HT-29 (cell line): ENCODE data around the gene CFAP46. TPM values are rescaled to one million over a fixed set of nuclear protein-coding genes. Genes with fewer than 3 reads are reported as not detected.

Experiments used
- DNase-seq: peaks from one replicate; pipeline ENCODE4 v3.0.0-alpha.2; 2015; ENCODE audit warnings: low spot score
- total RNA-seq: library from RNA; depleted of rRNA; stranded (reverse); fragments of >200 nt; shearing (Covaris generic); gene quantifications from 2 replicates; pipeline ENCODE4 v1.2.3, GENCODE V29; 2014

CFAP46 gene
- total RNA-seq, 1 experiment from 2014 or later: not detected

GRCh38 chr10:132882069-132882951, 60.1 kb downstream of the CFAP46 start:
- DNase-seq: no peak

DNA sequence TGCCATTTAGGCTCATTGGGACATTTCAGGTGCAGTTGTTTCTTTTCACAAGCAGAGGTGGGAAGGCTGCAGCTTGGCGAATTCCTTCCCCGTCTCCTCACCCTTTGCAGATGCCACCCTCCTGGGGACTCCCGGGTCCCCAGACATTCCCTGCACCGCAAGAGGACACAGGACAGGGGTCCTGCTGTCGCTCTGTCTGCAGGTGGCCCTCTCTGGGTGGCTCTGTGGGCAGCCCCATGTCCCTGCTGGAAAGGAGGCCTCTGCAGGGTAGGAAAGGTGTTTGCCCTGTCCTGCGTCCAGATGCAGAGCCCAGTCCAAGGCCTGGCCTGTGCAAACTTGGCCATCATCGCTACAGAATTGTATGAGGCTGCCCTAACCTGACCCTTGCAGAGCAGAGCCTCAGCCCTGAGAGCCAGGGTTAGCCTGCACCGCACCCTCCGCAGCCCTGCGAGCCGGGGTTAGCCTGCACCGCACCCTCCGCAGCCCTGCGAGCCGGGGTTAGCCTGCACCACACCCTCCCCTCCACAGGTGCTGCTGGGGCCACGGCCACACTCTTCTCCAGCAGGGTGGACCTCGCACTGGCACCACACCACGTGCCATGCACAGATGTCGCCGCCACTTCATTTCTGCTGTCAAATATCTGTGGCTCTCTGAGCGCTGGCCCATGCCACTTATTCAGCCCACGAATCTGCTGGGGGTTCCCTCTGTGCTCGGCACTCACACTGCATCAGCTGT, 61.0 kb downstream of the CFAP46 start:
- no peak for DNase-seq

GRCh38 chr10:132880128-132880981, 62.0 kb downstream of the CFAP46 start:
- no peak for DNase-seq

DNA sequence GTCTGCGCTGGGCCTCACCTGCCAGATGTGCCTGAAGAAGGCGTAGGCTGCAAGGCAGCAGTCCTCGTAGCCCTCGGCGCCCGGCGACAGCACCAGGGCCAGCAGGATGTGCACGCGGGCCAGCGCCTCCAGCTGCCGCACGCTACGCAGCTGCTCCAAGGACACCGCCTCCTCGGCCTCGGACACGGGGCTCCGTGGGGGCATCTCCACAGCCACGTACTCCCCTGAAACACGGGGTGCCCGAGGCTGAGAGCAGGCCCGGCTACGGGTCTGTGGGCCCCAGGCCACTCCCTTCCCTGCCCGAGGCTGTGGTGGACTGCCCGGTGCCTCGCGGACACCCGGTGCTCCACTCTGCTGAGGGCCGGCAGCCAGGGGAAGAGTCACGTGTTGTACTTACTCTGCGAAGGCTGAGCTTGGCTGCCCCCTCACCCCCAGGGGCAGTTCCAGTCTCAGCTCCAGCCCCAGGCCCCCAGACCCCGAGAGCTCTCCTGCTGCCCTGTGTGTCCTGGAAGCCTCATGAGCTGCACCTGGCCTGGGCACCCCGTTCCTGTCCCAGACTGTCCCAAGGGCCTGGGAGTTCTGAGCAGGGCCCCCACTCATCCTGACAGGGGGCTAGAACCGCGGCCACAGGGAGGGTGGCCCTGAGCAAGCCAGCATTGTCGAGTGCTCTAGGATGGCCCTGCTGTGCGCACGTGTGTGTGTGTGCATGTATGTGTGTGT, 62.8 kb downstream of the CFAP46 start:
- no peak for DNase-seq

DNA sequence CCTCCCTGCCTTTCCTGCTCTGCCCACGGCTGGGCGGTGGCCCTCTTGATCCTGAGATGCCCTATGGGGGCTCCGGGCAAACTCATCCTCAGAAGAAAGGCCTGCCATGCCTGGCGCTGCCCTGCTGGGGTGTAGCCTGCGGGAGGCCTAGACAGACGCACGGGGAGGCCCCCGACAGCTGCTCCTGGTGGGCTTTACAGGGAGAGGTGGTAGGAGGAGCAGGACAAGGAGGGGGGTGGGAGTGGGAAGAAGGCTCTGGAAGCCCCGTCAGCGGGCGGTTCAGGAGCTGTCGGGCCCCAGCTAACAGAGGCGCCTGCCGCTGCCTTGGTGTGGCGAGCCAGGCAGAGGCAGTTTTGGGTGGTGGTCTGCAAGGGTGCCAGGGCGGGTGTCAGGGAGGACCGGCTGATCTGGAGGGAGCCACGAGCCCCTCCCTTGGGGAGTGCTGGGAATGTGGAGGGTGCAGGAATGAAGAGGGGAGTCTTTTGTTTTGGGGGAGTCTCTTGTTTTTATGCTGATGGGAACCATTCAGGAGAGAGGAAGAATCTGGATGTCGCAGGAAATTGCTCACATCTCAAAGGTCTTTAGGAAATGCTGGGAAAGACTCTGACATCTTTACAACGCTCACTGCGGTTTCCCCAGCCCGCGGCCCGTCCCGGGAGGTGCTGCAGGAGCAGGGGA, 63.5 kb downstream of the CFAP46 start:
- DNase-seq: no peak

DNA sequence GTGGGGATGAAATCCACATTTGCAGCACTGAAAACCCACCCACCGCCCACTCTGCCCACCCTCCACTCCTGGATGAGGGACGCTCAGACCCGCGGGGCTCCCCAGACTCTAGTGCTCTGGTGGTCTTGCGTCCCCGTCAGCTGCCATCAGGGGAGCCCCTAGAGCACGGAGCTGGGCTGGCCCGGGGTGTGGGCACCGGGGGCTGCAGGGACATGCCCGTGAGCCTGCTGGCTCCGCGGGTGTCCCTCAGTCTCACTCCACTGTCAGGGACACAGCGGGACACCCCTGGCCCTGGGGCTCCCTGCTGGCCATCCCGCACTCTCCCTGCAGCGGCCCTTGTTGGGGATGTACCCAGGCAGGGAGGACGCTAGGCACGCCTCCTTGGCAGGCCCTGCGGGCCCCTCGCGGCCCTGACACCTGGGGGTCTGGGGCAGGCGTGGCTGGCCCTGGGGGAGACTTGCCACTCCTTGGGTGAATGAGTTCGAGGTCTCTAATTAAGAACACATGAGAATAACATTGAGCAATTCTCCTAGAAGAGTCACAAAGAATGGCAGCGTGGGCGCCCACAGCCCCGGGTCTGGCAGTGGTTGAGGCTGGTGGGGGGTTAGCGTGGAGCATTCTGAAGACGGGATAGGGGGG, 64.2 kb downstream of the CFAP46 start:
- DNase-seq: no peak

DNA sequence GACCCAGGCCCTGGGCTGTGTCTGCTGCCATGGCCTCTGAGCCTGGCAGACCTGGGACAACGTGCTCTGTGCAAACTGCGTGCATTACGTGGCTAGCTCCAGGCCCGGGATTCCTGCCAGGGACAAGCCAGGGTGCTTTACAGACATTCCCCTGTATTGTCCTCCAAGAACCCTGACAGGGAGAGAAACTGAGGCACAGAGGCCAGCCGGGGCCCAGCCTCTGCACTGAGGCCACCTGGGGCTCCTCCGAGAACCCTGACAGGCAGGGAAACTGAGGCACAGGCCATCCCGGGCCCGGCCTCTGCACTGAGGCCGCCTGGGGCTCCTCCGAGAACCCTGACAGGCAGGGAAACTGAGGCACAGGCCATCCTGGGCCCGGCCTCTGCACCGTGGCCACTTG, 64.9 kb downstream of the CFAP46 start:
- DNase-seq: no peak

DNA sequence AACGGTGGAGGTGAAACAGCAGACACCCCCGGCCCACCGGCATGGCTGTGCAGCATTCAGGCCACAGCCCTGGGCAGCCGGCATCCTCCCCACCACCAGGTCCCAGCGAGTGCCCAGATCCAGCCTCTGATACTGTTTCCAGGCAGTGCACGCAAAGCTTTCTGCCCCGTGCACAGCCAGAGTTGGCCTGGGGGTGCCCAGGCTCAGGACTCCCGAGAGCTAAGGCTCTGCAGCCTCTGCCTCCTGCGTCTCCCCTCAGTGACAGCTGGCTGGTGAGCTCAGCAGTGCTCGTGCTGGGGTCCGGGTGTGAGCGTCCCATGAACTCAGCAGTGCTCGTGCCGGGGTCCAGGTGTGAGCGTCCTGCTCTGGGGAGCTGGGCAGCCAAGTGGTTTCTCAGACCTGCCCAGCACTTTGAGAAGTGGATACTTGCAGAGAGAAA, 65.4 kb downstream of the CFAP46 start:
- no peak for DNase-seq

- DNase-seq: no peak
Observed at GRCh38 chr10:132876131-132876860, 66.1 kb downstream of the CFAP46 start.

DNA sequence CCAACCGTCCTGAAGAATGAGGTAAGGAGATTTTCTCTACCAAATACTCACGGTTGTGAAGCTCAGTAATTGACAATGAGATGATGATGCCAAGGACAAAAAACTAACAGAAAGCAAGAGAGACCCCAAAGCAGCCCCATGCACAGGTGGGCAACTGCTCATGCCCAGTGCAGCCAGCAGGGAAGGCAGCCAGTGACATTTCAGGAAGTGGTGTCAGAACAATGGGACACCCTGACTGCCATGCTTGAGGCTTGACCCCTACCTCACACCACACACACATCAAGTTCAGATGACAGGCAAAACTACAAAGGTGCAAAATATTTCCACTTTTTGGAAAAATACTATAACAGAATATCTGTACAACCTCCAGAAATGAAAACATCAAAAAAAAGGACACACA, 66.9 kb downstream of the CFAP46 start:
- DNase-seq: no peak

GRCh38 chr10:132873395-132873794, 69.0 kb downstream of the CFAP46 start:
- no peak for DNase-seq

GRCh38 chr10:132872658-132873057, 69.7 kb downstream of the CFAP46 start:
- DNase-seq: no peak

DNA sequence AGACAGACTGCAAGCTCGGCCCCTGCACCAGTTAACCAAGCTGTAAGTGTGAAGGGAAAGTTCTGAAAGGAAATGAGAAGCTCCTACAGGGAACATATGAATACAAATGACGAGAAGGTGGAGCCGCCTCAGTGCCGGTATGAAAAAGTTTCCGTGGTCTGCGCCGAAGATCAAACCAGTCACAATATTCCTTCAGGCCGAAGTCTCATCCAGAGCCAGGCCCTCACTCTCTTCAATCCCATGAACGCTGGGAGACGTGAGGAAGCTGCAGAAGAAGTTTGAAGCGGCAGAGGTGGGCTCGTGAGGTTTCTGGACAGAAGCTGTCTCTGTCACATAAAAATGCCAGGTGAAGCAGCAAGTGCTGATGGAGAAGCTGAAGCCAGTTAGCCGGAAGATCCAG, 71.9 kb downstream of the CFAP46 start:
- DNase-seq: no peak

DNA sequence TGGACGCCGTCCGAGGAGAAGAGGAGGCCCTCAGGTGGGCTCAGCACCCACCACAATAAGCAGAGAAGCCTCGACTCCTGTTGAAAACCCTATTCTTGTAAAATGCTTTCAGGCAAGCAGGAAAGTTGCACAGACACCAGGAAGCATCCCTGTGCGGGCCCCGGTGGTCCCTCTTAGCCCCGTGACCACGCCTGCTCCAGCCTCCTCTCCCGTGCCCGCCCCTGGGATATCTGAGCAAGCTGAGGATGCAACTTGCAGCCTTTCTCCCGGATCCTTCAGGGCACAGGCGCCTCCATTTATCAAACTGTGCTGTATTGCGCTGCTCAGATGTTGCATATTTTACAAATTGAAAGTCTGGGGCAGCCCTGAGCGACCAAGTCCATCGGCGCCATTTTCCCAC, 72.7 kb downstream of the CFAP46 start:
- DNase-seq: no peak

DNA sequence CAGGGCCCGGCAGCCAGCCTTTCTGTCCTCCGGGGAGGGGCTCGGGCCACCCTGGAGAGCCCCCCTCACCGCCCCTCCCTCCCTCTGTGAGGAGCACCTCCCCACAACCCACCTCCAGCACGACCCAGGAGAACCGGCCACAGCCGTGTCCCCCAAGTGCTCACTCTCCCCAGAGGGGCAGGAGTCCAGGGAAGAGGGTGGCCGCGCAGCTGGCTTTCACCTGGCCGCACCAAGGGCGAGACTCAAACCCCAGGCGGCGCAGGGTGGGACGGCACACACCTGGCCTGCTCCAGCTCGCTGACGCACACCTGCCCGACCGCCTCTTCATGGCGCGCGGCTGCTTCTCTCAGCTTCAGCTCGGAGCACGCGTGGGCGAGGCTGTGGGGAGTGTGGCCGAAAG, 73.4 kb downstream of the CFAP46 start:
- DNase-seq: no peak

DNA sequence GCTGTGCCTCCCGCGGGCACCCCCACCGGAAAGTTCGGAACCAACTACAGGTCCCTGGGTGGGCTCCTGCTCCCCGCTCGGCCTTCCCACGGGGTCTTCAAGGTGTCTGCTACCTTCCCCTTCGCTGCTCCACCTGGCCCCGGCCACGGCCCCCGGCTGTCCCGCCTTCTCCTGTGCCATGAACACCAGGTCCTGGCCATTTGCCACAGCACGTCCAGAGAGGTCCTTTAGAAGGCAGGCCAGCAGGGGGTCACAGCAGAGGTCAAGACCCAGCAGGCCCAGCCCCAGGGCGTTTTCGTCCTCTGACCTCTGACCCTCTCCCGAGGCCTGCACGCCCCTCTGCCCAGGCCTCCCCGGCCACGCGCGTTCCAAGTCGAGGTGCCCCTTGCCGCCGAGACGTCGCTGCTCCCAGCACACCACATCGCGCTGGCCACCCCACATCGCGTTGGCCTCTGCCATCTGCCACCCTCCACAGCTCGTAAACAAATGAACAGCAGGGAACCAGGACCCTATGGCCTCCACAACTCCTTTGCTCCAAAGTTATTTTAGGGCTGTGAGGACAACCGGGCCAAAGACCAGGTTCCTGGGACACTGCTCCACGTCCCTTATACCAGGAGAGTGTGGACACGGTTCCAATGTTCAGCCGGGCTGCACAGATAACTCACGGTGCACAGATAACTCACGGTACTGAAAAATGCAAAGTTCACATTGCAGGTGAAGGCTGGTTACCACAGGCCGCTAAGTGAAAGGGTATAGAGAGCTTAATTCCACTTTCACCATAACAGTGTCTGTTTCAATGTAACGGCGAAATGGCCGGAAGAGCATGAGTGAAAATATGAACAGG, 74.3 kb downstream of the CFAP46 start:
- no peak for DNase-seq

DNA sequence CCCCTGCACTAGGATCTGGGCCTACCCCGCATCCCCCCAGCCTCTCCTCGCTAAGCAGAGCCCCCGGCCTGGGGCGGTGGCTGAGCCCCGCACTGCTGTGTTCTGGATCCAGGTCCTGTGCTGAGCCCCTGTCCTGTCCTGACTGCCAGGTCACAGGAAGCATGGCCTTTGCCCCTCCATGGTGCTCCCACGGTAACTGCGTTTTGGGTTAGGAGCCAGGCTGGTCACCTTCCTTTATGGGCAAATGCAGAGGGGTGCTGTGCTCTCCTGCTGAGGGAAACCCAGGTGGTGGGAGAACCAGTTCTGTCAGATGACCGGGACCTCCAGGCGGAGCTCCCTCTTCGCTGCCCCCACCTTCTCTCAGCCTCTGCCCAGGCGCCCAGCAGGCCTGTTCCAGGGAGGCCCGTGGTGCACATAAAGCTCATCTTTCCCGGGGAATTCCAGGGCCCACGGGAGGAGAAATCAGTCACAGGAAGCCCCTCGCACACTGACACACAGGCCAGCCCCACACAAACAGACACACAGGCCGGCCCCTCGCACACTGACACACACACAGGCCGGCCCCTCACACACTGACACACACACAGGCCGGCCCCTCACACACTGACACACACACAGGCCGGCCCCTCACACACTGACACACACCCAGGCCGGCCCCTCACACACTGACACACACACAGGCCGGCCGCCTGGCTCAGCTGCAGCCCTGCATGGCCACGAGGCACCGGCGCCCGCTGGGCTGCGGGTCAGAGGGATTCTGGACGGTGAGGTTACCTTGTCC, 75.6 kb downstream of the CFAP46 start:
- DNase-seq: no peak
